ENCODE measurements around the gene KCNH5. TPM values are rescaled to one million over a fixed set of nuclear protein-coding genes. Genes with fewer than 3 reads are reported as not detected.

The KCNH5 gene
- total RNA-seq, 1 experiment from 2014 or later, result 1.4 TPM

DNA sequence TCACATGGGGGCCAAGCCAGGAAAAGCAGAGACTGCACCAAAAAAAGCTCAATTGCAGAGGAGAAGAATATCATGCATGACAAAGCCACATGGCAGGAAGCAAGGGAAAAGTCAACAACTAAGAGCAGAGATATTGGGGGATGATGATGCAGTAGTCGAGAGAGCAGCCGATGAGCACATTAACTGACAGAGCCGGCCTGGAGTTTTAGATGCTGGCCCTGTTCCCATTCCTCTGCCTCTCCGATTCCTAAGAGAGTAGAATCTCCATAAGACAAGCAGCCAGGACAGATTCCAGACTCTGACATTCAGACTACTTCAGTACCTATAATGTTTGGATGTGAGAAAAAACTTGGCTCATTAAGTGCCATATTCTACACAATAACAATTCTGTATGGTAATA, 155.9 kb downstream of the KCNH5 start:
- TF ChIP-seq, protein P1, sequence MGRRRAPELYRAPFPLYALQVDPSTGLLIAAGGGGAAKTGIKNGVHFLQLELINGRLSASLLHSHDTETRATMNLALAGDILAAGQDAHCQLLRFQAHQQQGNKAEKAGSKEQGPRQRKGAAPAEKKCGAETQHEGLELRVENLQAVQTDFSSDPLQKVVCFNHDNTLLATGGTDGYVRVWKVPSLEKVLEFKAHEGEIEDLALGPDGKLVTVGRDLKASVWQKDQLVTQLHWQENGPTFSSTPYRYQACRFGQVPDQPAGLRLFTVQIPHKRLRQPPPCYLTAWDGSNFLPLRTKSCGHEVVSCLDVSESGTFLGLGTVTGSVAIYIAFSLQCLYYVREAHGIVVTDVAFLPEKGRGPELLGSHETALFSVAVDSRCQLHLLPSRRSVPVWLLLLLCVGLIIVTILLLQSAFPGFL (CRISPR knock-in tag; IDR thresholded peaks at IDR 0.05; ENCODE audit: borderline replicate concordance), result no peak
- TF ChIP-seq TEAD4 (CRISPR knock-in tag; IDR thresholded peaks at IDR 0.05) (no peak), CREB1 (CRISPR knock-in tag; IDR thresholded peaks at IDR 0.05) (no peak), KAT7 (CRISPR knock-in tag; IDR thresholded peaks at IDR 0.05; ENCODE audit: borderline replicate concordance) (no peak), ELF4 (CRISPR knock-in tag; IDR thresholded peaks at IDR 0.05; ENCODE audit: low read depth) (no peak), NFATC4 (CRISPR knock-in tag; IDR thresholded peaks at IDR 0.05) (no peak), FOXP1 (CRISPR knock-in tag; IDR thresholded peaks at IDR 0.05; ENCODE audit: borderline replicate concordance) (no peak), ZNF219 (CRISPR knock-in tag; IDR thresholded peaks at IDR 0.05; ENCODE audit: borderline replicate concordance) (no peak), ZNF423 (CRISPR knock-in tag; IDR thresholded peaks at IDR 0.05) (no peak), HMGA2 (CRISPR knock-in tag; IDR thresholded peaks at IDR 0.05) (no peak), SP1 (CRISPR knock-in tag; conservative IDR thresholded peaks at IDR 0.05) (no peak)
- TF ChIP-seq, protein P2, sequence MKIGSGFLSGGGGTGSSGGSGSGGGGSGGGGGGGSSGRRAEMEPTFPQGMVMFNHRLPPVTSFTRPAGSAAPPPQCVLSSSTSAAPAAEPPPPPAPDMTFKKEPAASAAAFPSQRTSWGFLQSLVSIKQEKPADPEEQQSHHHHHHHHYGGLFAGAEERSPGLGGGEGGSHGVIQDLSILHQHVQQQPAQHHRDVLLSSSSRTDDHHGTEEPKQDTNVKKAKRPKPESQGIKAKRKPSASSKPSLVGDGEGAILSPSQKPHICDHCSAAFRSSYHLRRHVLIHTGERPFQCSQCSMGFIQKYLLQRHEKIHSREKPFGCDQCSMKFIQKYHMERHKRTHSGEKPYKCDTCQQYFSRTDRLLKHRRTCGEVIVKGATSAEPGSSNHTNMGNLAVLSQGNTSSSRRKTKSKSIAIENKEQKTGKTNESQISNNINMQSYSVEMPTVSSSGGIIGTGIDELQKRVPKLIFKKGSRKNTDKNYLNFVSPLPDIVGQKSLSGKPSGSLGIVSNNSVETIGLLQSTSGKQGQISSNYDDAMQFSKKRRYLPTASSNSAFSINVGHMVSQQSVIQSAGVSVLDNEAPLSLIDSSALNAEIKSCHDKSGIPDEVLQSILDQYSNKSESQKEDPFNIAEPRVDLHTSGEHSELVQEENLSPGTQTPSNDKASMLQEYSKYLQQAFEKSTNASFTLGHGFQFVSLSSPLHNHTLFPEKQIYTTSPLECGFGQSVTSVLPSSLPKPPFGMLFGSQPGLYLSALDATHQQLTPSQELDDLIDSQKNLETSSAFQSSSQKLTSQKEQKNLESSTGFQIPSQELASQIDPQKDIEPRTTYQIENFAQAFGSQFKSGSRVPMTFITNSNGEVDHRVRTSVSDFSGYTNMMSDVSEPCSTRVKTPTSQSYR (CRISPR knock-in tag; IDR thresholded peaks at IDR 0.05), result no peak
- no peaks in the 10 kb centered on the region for H3K36me3 Mint-ChIP-seq
- no peaks in the 10 kb centered on the region for H3K27me3 Mint-ChIP-seq (ENCODE audit: low read depth)
- ATAC-seq (peak; percentile 76), DNase-seq (ENCODE audit: low spot score) (no peak)
- ChIA-PET CTCF (no interaction called here), POLR2A (no interaction called here)
- peaks cover 16% of the 10 kb centered on the region for H3K4me1 Mint-ChIP-seq
- no peak overlapping the region for H3K27ac Mint-ChIP-seq
- H3K9me3 Mint-ChIP-seq, result peaks cover 4% of the 10 kb centered on the region; the same call in 1 of the 2 replicates
- H3K4me3 Mint-ChIP-seq, result no peak overlapping the region

DNA sequence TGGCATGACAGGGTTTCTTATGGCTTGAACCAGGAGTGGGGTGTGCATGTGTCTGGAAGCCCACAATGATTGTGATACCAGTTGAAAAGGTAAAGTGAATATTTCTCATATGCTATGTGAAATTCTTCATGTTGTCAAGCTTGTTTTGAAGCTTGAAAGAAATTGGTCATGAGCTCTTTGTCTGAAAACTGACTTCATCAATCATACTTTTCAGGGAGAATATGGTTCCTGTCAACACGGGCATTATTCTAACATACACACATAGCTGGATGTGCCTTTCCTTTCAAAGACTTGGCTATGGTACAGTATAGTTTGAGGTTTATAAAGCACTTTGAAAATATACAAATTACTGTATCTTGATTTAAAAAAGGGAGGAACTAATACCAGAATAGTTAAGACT, 158.8 kb downstream of the KCNH5 start:
- H3K4me3 Mint-ChIP-seq, result no peak overlapping the region
- peaks cover 16% of the 10 kb centered on the region for H3K4me1 Mint-ChIP-seq
- no peaks in the 10 kb centered on the region for H3K9me3 Mint-ChIP-seq
- H3K36me3 Mint-ChIP-seq, result no peaks in the 10 kb centered on the region
- H3K27me3 Mint-ChIP-seq (ENCODE audit: low read depth), result no peaks in the 10 kb centered on the region
- DNase-seq (ENCODE audit: low spot score) (no peak), ATAC-seq (no peak)
- H3K27ac Mint-ChIP-seq, result no peak overlapping the region
- ChIA-PET POLR2A (no interaction called here), CTCF (no interaction called here)
- TF ChIP-seq ETV6 (CRISPR knock-in tag; IDR thresholded peaks at IDR 0.05) (no peak), ZNF671 (CRISPR knock-in tag; IDR thresholded peaks at IDR 0.05) (no peak), MYBL2 (CRISPR knock-in tag; IDR thresholded peaks at IDR 0.05) (no peak), ESRRA (CRISPR knock-in tag; IDR thresholded peaks at IDR 0.05; ENCODE audit: borderline replicate concordance) (no peak), TP53 (CRISPR knock-in tag; IDR thresholded peaks at IDR 0.05) (no peak), ZBTB21 (CRISPR knock-in tag; IDR thresholded peaks at IDR 0.05; ENCODE audit: borderline replicate concordance) (no peak)
- TF ChIP-seq, protein P3, sequence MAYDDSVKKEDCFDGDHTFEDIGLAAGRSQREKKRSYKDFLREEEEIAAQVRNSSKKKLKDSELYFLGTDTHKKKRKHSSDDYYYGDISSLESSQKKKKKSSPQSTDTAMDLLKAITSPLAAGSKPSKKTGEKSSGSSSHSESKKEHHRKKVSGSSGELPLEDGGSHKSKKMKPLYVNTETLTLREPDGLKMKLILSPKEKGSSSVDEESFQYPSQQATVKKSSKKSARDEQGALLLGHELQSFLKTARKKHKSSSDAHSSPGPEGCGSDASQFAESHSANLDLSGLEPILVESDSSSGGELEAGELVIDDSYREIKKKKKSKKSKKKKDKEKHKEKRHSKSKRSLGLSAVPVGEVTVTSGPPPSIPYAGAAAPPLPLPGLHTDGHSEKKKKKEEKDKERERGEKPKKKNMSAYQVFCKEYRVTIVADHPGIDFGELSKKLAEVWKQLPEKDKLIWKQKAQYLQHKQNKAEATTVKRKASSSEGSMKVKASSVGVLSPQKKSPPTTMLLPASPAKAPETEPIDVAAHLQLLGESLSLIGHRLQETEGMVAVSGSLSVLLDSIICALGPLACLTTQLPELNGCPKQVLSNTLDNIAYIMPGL (CRISPR knock-in tag; IDR thresholded peaks at IDR 0.05), result no peak
- TF ChIP-seq, protein P4, sequence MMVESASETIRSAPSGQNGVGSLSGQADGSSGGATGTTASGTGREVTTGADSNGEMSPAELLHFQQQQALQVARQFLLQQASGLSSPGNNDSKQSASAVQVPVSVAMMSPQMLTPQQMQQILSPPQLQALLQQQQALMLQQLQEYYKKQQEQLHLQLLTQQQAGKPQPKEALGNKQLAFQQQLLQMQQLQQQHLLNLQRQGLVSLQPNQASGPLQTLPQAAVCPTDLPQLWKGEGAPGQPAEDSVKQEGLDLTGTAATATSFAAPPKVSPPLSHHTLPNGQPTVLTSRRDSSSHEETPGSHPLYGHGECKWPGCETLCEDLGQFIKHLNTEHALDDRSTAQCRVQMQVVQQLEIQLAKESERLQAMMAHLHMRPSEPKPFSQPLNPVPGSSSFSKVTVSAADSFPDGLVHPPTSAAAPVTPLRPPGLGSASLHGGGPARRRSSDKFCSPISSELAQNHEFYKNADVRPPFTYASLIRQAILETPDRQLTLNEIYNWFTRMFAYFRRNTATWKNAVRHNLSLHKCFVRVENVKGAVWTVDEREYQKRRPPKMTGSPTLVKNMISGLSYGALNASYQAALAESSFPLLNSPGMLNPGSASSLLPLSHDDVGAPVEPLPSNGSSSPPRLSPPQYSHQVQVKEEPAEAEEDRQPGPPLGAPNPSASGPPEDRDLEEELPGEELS (CRISPR knock-in tag; IDR thresholded peaks at IDR 0.05), result no peak
- TF ChIP-seq, protein P5, sequence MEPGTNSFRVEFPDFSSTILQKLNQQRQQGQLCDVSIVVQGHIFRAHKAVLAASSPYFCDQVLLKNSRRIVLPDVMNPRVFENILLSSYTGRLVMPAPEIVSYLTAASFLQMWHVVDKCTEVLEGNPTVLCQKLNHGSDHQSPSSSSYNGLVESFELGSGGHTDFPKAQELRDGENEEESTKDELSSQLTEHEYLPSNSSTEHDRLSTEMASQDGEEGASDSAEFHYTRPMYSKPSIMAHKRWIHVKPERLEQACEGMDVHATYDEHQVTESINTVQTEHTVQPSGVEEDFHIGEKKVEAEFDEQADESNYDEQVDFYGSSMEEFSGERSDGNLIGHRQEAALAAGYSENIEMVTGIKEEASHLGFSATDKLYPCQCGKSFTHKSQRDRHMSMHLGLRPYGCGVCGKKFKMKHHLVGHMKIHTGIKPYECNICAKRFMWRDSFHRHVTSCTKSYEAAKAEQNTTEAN (CRISPR knock-in tag; IDR thresholded peaks at IDR 0.05), result no peak
- TF ChIP-seq, protein P6, sequence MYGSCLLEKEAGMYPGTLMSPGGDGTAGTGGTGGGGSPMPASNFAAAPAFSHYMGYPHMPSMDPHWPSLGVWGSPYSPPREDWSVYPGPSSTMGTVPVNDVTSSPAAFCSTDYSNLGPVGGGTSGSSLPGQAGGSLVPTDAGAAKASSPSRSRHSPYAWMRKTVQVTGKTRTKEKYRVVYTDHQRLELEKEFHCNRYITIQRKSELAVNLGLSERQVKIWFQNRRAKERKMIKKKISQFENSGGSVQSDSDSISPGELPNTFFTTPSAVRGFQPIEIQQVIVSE (CRISPR knock-in tag; IDR thresholded peaks at IDR 0.05; ENCODE audit: borderline replicate concordance), result no peak
